Umbilical cord (tissue), 1 donor: Measurements from ENCODE around the gene TUBB. TPM values are rescaled to one million over a fixed set of nuclear protein-coding genes. Genes with fewer than 3 reads are reported as not detected.

Experiments
- total RNA-seq: library from RNA; depleted of rRNA; stranded (reverse); fragments of >200 nt; gene quantifications from one replicate; pipeline ENCODE4 v1.2.3, GENCODE V29; 2014; ENCODE audit warnings: low replicate concordance; ENCODE audit not compliant: insufficient read depth

TUBB gene
- total RNA-seq, 1 donor from 2014 or later: 174 TPM

Other genes starting within 250 kb of the TUBB start
- 186 TPM for gene HLA-E, start 230.8 kb upstream of the TUBB start, total RNA-seq
- 25.3 TPM for gene GNL1, start 163.9 kb upstream of the TUBB start, total RNA-seq
- 5.1 TPM for gene PRR3, start 163.1 kb upstream of the TUBB start, total RNA-seq
- 27.2 TPM for gene ABCF1, start 148.9 kb upstream of the TUBB start, total RNA-seq
- gene PPP1R10, start 103.1 kb upstream of the TUBB start, total RNA-seq: 11.3 TPM
- 18.8 TPM for gene MRPS18B, start 102.5 kb upstream of the TUBB start, total RNA-seq
- 1.9 TPM for gene ATAT1, start 93.5 kb upstream of the TUBB start, total RNA-seq
- gene C6orf136, start 73.2 kb upstream of the TUBB start, total RNA-seq: 11.8 TPM
- gene DHX16, start 47.3 kb upstream of the TUBB start, total RNA-seq: 19.5 TPM
- gene PPP1R18, start 33.7 kb upstream of the TUBB start, total RNA-seq: 20.9 TPM
- gene NRM, start 29.4 kb upstream of the TUBB start, total RNA-seq: 4.3 TPM
- gene MDC1, start 3.1 kb upstream of the TUBB start, total RNA-seq: 14.9 TPM
- gene FLOT1, start 22.3 kb downstream of the TUBB start, total RNA-seq: 46.7 TPM
- gene IER3, start 24.2 kb downstream of the TUBB start, total RNA-seq: 70.1 TPM
- gene DDR1, start 164.2 kb downstream of the TUBB start, total RNA-seq: 19.0 TPM
- 1.4 TPM for gene GTF2H4, start 187.9 kb downstream of the TUBB start, total RNA-seq
- 20.5 TPM for gene VARS2, start 193.9 kb downstream of the TUBB start, total RNA-seq
- gene SFTA2, start 211.8 kb downstream of the TUBB start, total RNA-seq: not detected
- 2.4 TPM for gene MUCL3, start 220.6 kb downstream of the TUBB start, total RNA-seq